SK-N-SH treated with all-trans-retinoic acid at 6 μM for 48 hours (cell line): ENCODE results near the gene CST1.
"Not testable (repeated sequence)": the region's sequence is repeated elsewhere in the genome, so short reads cannot be mapped to it uniquely, and the experiment has no call there.

Experiments used
- ATAC-seq: fragments of 200-7000 bp; cut with Tn5 transposase; 3 replicates; pipeline ENCODE4 v1.9.1; 2020; ENCODE audit warnings: mild to moderate bottlenecking, moderate library complexity
- BACH2 ChIP-seq: fragments of 250-450 bp; sonication (Bioruptor Pico); IDR thresholded peaks from 2 replicates; pipeline ENCODE4 v1.9.0; 2021; ENCODE audit warnings: mild to moderate bottlenecking, borderline replicate concordance
- CSDC2 ChIP-seq: fragments of 250-450 bp; sonication (Bioruptor Pico); IDR thresholded peaks from 2 replicates; pipeline ENCODE4 v1.5.0; 2020; ENCODE audit warnings: mild to moderate bottlenecking, moderate library complexity
- ESRRG ChIP-seq: fragments of 250-450 bp; sonication (Bioruptor Pico); IDR thresholded peaks from 2 replicates; pipeline ENCODE4 v1.6.1; 2021; ENCODE audit warnings: mild to moderate bottlenecking
- GLIS3 ChIP-seq: fragments of 250-450 bp; sonication (Bioruptor Pico); IDR thresholded peaks from 2 replicates; pipeline ENCODE4 v1.5.0; 2020; ENCODE audit warnings: mild to moderate bottlenecking, moderate library complexity
- ISL1 ChIP-seq: fragments of 250-450 bp; sonication (Bioruptor Pico); IDR thresholded peaks from 2 replicates; pipeline ENCODE4 v2.1.2; 2022; ENCODE audit warnings: mild to moderate bottlenecking, moderate library complexity
- OSR1 ChIP-seq: fragments of 250-450 bp; sonication (Bioruptor Pico); IDR thresholded peaks from 2 replicates; pipeline ENCODE4 v1.8.0; 2022; ENCODE audit warnings: moderate library complexity, mild to moderate bottlenecking, inconsistent platforms
- PPARA ChIP-seq: fragments of 250-450 bp; sonication (Bioruptor Pico); IDR thresholded peaks from 2 replicates; pipeline ENCODE4 v1.5.0; 2020; ENCODE audit warnings: mild to moderate bottlenecking, borderline replicate concordance
- RARB ChIP-seq: fragments of 250-450 bp; sonication (Bioruptor Pico); IDR thresholded peaks from 2 replicates; pipeline ENCODE4 v1.8.0; 2021; ENCODE audit warnings: mild to moderate bottlenecking, moderate library complexity
- SNAI2 ChIP-seq: fragments of 250-450 bp; sonication (Bioruptor Pico); IDR thresholded peaks from 2 replicates; pipeline ENCODE4 v1.5.0; 2020; ENCODE audit warnings: mild to moderate bottlenecking, moderate library complexity
- TCF4 ChIP-seq: fragments of 250-450 bp; sonication (Bioruptor Pico); IDR thresholded peaks from 2 replicates; pipeline ENCODE4 v1.8.0; 2021; ENCODE audit warnings: mild to moderate bottlenecking, moderate library complexity, borderline replicate concordance
- ZC3H10 ChIP-seq: fragments of 250-450 bp; sonication (Bioruptor Pico); IDR thresholded peaks from 2 replicates; pipeline ENCODE4 v1.5.1; 2021; ENCODE audit warnings: mild to moderate bottlenecking, moderate library complexity
- ZFP3 ChIP-seq: fragments of 250-450 bp; sonication (Bioruptor Pico); IDR thresholded peaks from 2 replicates; pipeline ENCODE4 v1.5.0; 2020; ENCODE audit warnings: mild to moderate bottlenecking, moderate library complexity
- ZFP30 ChIP-seq: fragments of 450-650 bp; formaldehyde crosslinking; IDR thresholded peaks from 2 replicates; pipeline ENCODE4 v1.5.0; 2022; ENCODE audit warnings: mild to moderate bottlenecking, moderate library complexity
- ZNF565 ChIP-seq: fragments of 450-650 bp; formaldehyde crosslinking; conservative IDR thresholded peaks from 2 replicates; pipeline ENCODE4 v1.5.0; 2020; ENCODE audit warnings: low read depth, mild to moderate bottlenecking, moderate library complexity
- ZNF70 ChIP-seq: fragments of 450-650 bp; formaldehyde crosslinking; IDR thresholded peaks from 2 replicates; pipeline ENCODE4 v1.5.0; 2020; ENCODE audit warnings: mild to moderate bottlenecking, moderate library complexity
- ZNF8 ChIP-seq: fragments of 450-650 bp; formaldehyde crosslinking; IDR thresholded peaks from 2 replicates; pipeline ENCODE4 v1.5.0; 2020; ENCODE audit warnings: mild to moderate bottlenecking, moderate library complexity
- TF ChIP-seq, protein P1 (sequence below): fragments of 250-450 bp; sonication (Bioruptor Pico); IDR thresholded peaks from 2 replicates; pipeline ENCODE4 v1.5.1; 2021; ENCODE audit warnings: mild to moderate bottlenecking, moderate library complexity
- TF ChIP-seq, protein P2 (sequence below): fragments of 250-450 bp; sonication (Bioruptor Pico); IDR thresholded peaks from 2 replicates; pipeline ENCODE4 v1.5.0; 2020; ENCODE audit warnings: mild to moderate bottlenecking, moderate library complexity
- TF ChIP-seq, protein P3 (sequence below): fragments of 250-450 bp; sonication (Bioruptor Pico); IDR thresholded peaks from 2 replicates; pipeline ENCODE4 v1.5.1; 2020; ENCODE audit warnings: low read depth, mild to moderate bottlenecking, moderate library complexity
- TF ChIP-seq, protein P4 (sequence below): fragments of 250-450 bp; sonication (Bioruptor Pico); IDR thresholded peaks from 2 replicates; pipeline ENCODE4 v1.8.0; 2021; ENCODE audit warnings: low read depth, mild to moderate bottlenecking, moderate library complexity, borderline replicate concordance

The CST1 gene

DNA sequence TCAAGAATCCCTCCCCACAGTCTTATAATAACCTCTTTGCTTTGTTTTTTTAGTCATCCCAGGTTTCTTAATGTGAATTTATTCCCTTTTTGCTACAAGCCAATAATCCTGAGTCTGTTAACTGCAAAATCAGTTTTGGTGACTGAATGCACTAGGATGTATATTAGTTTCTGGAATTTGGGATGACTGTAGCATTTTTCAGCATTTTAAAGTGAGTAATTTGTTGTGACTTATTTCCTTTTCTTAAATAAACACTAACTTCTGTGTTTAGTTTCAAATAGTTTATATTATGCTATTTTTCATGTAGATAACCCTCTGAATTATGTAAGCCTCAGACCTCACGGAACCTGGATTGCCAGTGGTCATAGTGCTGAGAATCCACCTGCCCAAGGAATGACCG lies 5.5 kb downstream of the CST1 start:
- TF ChIP-seq TCF4 (CRISPR knock-in tag) = no peak
- TF ChIP-seq BACH2 (CRISPR knock-in tag) = no peak
- TF ChIP-seq ZNF8 (CRISPR knock-in tag) = no peak
- TF ChIP-seq ZC3H10 (CRISPR knock-in tag) = no peak
- TF ChIP-seq, all 23 proteins: peak for 0
- ATAC-seq = no peak

DNA sequence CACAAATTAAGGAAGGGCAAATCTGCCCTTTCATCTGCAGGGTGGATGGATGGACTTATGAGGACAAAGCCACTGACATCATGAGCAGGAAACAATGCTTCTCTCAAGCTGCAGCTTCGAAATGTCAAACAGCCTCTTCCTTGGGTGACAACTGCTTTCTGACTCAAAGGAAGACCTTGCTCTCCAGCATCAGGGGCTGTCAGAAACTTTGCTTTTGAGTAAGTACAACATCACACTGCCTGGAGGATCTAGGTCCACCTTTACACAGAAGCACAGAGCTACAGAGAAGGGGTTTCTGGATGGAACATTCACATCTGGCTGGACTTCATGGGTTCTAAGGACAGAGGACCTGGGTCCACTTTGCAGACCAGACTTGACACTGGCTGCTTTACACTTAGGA lies 5.9 kb downstream of the CST1 start:
- ATAC-seq = no peak
- TF ChIP-seq ISL1 (no peak), BACH2 (CRISPR knock-in tag) (no peak), ZNF8 (CRISPR knock-in tag) (no peak)

DNA sequence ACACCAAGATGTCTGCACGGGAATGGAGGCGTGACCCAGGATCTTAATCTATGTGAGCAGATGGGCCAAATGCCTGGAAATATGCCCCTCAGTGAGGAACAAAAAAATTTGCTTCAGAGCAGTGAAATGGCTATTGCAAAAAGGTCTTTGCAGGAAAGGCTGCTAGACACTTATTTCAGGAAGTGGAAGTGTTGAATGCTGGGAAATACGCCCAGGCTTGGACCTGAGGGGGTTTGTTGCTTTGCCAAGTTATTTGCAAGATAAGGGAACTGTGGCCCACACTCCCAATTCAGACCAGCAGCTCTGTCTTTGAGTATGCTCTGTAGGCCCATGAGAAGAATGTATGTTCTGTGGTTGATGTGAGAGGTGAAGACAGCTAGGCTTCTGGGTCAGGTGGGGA lies 15.3 kb downstream of the CST1 start:
- not testable (repeated sequence) for ATAC-seq

DNA sequence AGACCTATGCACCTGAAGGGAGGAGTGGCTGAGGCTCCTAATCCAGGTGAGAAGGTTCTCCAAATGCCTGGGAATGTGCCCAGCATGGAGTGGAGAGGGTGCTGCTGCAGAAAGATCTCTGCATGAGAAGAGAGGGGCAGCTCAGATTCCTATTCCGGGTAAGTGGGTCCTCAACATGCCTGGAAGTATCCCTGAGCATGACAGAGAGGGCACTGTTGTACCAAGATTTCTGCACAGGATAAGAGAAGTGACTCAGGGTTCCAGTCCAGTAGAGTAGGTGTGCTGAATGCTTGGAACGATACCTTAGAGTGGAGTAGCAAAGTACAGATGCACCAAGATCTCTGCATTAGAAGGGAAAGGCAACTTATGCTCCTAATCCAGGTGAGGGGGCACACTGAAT lies 15.8 kb downstream of the CST1 start:
- not testable (repeated sequence) for ATAC-seq

DNA sequence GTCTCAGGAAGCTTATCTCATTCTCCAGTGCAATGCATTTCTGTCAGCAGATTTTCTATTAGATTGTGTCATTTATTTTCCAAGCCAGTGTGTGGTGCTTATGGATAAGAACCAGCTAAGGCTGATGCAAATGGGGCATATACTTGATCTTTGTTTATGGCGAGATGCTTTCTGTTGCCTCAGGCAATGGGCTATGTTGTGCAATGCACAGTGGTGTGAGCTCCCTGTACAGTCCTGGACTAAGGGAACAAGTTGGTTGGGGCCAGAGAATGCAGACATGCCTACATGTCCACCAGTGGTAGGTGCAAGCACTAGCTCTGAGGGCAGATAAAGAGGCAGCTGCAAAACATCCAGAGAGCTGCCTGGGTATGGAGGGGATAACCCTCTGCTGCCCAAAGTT lies 16.3 kb downstream of the CST1 start:
- not testable (repeated sequence) for ATAC-seq

DNA sequence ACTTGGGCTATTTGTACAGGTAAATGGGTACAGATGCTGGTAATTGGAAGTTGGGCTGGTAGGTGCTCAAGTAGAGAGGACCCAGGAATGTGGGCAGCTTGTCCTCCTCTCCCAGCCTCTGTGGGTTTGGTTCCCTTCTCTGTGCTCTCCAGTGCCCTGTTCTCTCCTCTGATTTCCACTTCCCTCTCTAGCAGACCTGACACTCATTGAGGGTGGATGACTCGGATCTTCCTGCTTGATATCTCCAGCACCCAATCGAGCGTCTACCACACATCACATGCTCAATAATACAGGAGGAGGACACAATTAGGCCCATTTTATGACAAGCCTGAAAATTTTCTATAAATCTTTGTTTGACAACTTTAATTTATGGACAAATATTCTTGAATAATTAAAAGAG lies 23.7 kb downstream of the CST1 start:
- TF ChIP-seq, protein P1, sequence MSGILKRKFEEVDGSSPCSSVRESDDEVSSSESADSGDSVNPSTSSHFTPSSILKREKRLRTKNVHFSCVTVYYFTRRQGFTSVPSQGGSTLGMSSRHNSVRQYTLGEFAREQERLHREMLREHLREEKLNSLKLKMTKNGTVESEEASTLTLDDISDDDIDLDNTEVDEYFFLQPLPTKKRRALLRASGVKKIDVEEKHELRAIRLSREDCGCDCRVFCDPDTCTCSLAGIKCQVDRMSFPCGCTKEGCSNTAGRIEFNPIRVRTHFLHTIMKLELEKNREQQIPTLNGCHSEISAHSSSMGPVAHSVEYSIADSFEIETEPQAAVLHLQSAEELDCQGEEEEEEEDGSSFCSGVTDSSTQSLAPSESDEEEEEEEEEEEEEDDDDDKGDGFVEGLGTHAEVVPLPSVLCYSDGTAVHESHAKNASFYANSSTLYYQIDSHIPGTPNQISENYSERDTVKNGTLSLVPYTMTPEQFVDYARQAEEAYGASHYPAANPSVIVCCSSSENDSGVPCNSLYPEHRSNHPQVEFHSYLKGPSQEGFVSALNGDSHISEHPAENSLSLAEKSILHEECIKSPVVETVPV (CRISPR knock-in tag) = no peak
- TF ChIP-seq ZC3H10 (CRISPR knock-in tag) = no peak
- TF ChIP-seq ZNF565 (CRISPR knock-in tag) = no peak
- TF ChIP-seq PPARA (CRISPR knock-in tag) = no peak
- TF ChIP-seq RARB = no peak
- no peak for TF ChIP-seq ZNF70 (CRISPR knock-in tag)
- no peak for TF ChIP-seq ZFP30
- TF ChIP-seq GLIS3 (CRISPR knock-in tag) = no peak
- TF ChIP-seq, protein P2, sequence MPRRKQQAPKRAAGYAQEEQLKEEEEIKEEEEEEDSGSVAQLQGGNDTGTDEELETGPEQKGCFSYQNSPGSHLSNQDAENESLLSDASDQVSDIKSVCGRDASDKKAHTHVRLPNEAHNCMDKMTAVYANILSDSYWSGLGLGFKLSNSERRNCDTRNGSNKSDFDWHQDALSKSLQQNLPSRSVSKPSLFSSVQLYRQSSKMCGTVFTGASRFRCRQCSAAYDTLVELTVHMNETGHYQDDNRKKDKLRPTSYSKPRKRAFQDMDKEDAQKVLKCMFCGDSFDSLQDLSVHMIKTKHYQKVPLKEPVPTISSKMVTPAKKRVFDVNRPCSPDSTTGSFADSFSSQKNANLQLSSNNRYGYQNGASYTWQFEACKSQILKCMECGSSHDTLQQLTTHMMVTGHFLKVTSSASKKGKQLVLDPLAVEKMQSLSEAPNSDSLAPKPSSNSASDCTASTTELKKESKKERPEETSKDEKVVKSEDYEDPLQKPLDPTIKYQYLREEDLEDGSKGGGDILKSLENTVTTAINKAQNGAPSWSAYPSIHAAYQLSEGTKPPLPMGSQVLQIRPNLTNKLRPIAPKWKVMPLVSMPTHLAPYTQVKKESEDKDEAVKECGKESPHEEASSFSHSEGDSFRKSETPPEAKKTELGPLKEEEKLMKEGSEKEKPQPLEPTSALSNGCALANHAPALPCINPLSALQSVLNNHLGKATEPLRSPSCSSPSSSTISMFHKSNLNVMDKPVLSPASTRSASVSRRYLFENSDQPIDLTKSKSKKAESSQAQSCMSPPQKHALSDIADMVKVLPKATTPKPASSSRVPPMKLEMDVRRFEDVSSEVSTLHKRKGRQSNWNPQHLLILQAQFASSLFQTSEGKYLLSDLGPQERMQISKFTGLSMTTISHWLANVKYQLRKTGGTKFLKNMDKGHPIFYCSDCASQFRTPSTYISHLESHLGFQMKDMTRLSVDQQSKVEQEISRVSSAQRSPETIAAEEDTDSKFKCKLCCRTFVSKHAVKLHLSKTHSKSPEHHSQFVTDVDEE (CRISPR knock-in tag) = no peak
- TF ChIP-seq ZFP3 = no peak
- TF ChIP-seq ESRRG (CRISPR knock-in tag) = no peak
- TF ChIP-seq ZNF8 (CRISPR knock-in tag) = no peak
- TF ChIP-seq, protein P3, sequence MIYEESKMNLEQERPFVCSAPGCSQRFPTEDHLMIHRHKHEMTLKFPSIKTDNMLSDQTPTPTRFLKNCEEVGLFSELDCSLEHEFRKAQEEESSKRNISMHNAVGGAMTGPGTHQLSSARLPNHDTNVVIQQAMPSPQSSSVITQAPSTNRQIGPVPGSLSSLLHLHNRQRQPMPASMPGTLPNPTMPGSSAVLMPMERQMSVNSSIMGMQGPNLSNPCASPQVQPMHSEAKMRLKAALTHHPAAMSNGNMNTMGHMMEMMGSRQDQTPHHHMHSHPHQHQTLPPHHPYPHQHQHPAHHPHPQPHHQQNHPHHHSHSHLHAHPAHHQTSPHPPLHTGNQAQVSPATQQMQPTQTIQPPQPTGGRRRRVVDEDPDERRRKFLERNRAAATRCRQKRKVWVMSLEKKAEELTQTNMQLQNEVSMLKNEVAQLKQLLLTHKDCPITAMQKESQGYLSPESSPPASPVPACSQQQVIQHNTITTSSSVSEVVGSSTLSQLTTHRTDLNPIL (CRISPR knock-in tag) = no peak
- TF ChIP-seq SNAI2 (CRISPR knock-in tag) = no peak
- no peak for TF ChIP-seq TCF4 (CRISPR knock-in tag)
- TF ChIP-seq CSDC2 (CRISPR knock-in tag) = no peak
- no peak for TF ChIP-seq OSR1 (CRISPR knock-in tag)
- no peak for TF ChIP-seq ISL1
- TF ChIP-seq, protein P4, sequence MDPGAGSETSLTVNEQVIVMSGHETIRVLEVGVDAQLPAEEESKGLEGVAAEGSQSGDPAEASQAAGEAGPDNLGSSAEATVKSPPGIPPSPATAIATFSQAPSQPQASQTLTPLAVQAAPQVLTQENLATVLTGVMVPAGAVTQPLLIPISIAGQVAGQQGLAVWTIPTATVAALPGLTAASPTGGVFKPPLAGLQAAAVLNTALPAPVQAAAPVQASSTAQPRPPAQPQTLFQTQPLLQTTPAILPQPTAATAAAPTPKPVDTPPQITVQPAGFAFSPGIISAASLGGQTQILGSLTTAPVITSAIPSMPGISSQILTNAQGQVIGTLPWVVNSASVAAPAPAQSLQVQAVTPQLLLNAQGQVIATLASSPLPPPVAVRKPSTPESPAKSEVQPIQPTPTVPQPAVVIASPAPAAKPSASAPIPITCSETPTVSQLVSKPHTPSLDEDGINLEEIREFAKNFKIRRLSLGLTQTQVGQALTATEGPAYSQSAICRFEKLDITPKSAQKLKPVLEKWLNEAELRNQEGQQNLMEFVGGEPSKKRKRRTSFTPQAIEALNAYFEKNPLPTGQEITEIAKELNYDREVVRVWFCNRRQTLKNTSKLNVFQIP (CRISPR knock-in tag) = no peak
- no peak for TF ChIP-seq BACH2 (CRISPR knock-in tag)
- ATAC-seq = no peak
